ENCODE data around the gene AP4E1.
A peak's percentile ranks its signal among the peaks of the same experiment; 100 is the strongest.
"Not testable (repeated sequence)": the region's sequence is repeated elsewhere in the genome, so short reads cannot be mapped to it uniquely, and the experiment has no call there.

AP4E1 gene

GRCh38 chr15:50908209-50909009 lies at the start of gene AP4E1:
Gene AP4E1 (plus strand): TSS chr15:50908683. CDS start chr15:50908779, 96 bp downstream.
- peak; percentile 96 for DNase-seq

- no peak for DNase-seq
Measured at GRCh38 chr15:50860824-50861223, 47.7 kb upstream of the AP4E1 start.

- no peak for DNase-seq
Measured at GRCh38 chr15:50862553-50862952, 45.9 kb upstream of the AP4E1 start.

- DNase-seq = no peak
Measured at GRCh38 chr15:50864873-50865272, 43.6 kb upstream of the AP4E1 start.

- no peak for DNase-seq
Measured at GRCh38 chr15:50865515-50866353, 42.7 kb upstream of the AP4E1 start.

GRCh38 chr15:50871832-50872231 lies 36.7 kb upstream of the AP4E1 start:
- DNase-seq = no peak

- DNase-seq = no peak
Measured at GRCh38 chr15:50872832-50873426, 35.6 kb upstream of the AP4E1 start.

- DNase-seq = no peak
Measured at GRCh38 chr15:50873935-50874361, 34.5 kb upstream of the AP4E1 start.

GRCh38 chr15:50875238-50875637 lies 33.2 kb upstream of the AP4E1 start:
- not testable (repeated sequence) for DNase-seq

- no peak for DNase-seq
Measured at GRCh38 chr15:50876260-50876988, 32.1 kb upstream of the AP4E1 start.

- DNase-seq = peak; percentile 87
Measured at GRCh38 chr15:50876989-50877360, 31.5 kb upstream of the AP4E1 start.

GRCh38 chr15:50879016-50879617 lies 29.4 kb upstream of the AP4E1 start:
- DNase-seq = peak; percentile 83

GRCh38 chr15:50880206-50880605 lies 28.3 kb upstream of the AP4E1 start:
- DNase-seq = no peak

GRCh38 chr15:50880651-50881114 lies 27.8 kb upstream of the AP4E1 start:
- DNase-seq = peak; percentile 87

GRCh38 chr15:50881121-50882048 lies 27.1 kb upstream of the AP4E1 start:
- peak; percentile 37 for DNase-seq

- peak; percentile 72 for DNase-seq
Measured at GRCh38 chr15:50883903-50884302, 24.6 kb upstream of the AP4E1 start.

GRCh38 chr15:50884540-50884939 lies 23.9 kb upstream of the AP4E1 start:
- DNase-seq = no peak

GRCh38 chr15:50886139-50886467 lies 22.4 kb upstream of the AP4E1 start:
- no peak for DNase-seq

GRCh38 chr15:50886611-50887345 lies 21.7 kb upstream of the AP4E1 start:
- DNase-seq = no peak

- DNase-seq = no peak
Measured at GRCh38 chr15:50888054-50888453, 20.4 kb upstream of the AP4E1 start.

GRCh38 chr15:50889589-50889988 lies 18.9 kb upstream of the AP4E1 start:
- no peak for DNase-seq

Data from activated CD4-positive, alpha-beta T cell treated with anti-CD3 and anti-CD28 coated beads, Interleukin-2, amount 50 U/mL, for 16 hours (primary cell).